G401 (cell line): ENCODE measurements around the gene TMEM18. TPM values are rescaled to one million over a fixed set of nuclear protein-coding genes. Genes with fewer than 3 reads are reported as not detected.
"Not testable (repeated sequence)": the region's sequence is repeated elsewhere in the genome, so short reads cannot be mapped to it uniquely, and the experiment has no call there.

ENCODE experiments used
- DNase-seq: peaks from one replicate; pipeline ENCODE4 v3.0.0-alpha.2; 2015; ENCODE audit warnings: low spot score
- in situ Hi-C: cut with HindIII; loops from 2 replicates; pipeline ENCODE4 v1.10.0; 2016; ENCODE audit warnings: low sequenced_read_pairs, mixed read lengths
- total RNA-seq: library from RNA; depleted of rRNA; stranded (reverse); fragments of >200 nt; shearing (Covaris generic); gene quantifications from 2 replicates; pipeline ENCODE4 v1.2.3, GENCODE V29; 2014

Gene TMEM18
- total RNA-seq, 1 experiment from 2014 or later = 18.1 TPM

DNA sequence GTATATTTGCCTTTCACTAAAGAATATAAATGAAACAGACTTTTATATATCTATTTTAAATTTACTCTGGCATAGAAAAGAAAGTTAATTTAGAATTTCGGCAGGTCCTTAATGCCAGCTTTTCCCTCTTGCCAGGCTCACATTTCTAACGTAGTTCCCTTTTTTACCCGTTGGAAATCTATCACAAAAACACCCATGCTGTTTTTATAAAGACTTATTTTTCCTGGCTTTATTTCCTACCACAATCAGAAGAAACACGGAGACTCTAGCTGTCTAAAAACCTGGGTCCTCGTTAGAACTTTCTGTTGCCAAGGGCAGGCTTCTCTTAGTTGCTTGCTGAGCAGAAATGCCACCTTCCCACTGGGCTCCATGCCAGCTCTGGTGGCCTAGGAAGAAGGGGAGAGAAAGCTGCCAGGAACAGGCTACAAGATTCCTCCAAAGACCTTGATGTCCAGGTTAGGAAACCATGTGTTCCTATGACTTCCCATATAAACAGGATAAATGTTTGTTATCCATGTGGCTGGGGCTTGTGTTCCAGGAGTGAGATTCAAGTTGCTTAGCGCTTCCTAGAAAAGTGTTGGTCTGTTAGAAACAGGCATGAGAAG is 17.8 kb upstream of the TMEM18 start:
- in situ Hi-C loops = no loop called here
- peak; percentile 31 for DNase-seq

DNA sequence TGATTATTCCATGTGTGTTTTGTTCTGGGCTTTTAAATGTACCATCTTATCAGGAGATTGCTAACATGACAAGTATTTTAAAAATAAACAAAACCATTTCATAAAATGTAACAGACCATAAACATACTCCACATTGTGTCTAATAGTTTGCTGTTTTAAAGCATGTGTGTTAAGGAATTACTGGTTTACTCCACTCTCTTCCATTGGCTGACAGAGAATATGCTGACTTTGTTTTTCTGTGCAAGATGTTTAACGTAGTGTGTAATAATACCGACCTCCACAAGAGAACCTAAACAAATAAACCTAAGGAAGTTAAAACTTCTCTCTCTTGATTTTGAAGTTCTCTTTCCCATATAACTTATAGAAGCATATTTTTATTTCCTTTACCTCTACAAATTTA is 17.0 kb upstream of the TMEM18 start:
- in situ Hi-C loops = no loop called here

DNA sequence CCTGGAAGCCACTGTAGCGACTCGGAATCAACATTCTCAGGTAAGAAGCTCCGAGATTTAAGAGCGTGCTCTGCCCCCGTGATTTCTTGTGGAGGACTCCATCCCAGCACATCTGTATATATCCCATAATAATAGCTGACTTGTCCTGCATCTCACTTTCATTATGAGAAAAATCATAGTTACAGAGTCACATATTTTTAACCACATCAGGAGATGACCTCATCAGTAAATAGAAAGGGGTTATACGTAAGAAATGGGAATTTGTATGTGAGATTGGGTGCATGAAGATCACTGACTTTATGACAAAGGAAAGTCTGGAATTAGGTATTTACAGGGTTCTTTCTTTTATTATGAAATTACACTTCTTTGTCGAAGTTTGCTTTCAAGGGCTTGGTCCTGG is 16.4 kb upstream of the TMEM18 start:
- DNase-seq = no peak
- in situ Hi-C loops = no loop called here

More for the DNA sequence above, 17.0 kb upstream of the TMEM18 start:
- DNase-seq = no peak

DNA sequence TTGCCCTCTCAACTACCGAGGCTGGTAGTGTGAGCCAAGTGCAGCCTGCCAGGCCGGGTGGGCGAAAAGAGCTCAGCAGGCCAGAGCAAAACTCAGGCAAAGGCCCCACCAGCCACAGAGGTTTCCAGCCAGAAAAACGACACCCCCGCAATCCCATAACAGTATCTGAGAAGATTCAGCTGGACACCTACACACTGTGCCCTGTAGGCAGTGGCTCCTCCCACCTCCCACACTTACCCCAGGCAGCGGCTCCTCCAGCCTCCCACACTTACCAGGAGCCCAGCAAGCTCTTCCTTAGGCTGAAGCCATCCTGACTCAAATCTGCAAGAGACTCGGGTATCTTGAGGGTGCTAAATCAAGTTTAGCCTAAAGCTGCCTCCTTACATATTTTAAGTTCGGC is 15.6 kb upstream of the TMEM18 start:
- in situ Hi-C loops = no loop called here
- no peak for DNase-seq

DNA sequence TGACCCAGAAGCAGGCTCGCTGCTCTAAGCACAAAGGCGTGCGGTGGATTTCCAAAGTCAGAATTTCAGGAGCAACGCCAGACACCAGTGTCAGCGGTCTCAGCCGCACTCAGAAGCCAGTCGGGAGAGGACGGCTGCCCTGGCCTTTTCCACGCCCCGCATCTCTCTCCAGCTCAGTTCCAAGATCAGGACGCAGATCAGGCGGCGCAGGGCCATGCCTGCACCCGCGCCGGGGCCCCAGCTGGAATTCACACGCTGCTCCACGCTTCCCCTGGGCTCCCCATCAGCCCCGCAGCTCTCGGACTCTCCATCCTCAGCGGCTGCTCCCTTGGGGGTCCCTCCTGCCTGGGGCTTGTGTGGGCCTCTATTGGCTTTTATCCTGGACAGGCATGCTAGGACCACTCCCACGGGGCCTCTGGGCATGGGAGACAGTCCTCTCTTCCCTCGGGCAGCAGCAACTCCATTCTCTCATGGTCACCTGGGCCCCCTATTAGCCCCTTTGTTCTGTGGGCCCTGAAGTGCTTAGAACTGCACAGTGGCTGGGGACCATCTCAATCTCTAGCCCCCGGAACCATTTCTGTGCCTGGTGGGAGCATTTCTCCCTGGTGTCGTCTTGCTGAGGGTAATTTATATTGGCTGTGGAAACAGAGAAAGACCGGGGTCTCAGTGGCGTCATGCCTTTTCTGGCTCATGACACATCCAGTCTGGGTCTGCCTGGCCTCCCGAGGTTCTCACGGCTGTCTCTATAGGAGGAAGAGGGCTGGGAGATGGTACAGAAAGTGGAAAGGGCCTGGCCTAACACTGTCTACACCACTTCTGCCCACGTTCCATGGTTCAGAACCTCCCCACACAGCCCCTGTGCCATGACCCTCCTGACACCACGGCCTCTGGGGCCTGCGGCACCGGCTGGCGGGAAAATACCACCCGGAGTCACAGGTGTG is 14.9 kb upstream of the TMEM18 start:
- no peak for DNase-seq
- in situ Hi-C loops = no loop called here

DNA sequence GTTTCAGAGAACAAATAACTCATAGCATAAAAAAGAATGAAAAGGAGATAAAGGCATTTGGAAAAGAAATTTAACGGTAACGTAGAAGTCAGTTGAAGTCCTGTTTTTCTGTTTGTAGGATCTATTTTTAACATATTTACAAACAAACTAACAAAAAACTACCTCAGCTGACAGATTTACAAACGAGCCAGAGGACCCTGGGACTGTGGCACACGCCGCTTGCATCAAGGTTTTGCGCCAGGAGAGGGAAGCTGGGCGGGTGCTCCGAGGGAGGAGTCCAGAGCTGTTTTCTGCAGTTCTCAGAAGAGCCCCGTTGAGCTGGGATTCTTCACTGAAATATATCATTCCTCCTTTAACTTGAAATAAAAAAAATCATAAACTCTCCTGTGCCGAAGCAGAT is 13.6 kb upstream of the TMEM18 start:
- no peak for DNase-seq
- in situ Hi-C loops = no loop called here

DNA sequence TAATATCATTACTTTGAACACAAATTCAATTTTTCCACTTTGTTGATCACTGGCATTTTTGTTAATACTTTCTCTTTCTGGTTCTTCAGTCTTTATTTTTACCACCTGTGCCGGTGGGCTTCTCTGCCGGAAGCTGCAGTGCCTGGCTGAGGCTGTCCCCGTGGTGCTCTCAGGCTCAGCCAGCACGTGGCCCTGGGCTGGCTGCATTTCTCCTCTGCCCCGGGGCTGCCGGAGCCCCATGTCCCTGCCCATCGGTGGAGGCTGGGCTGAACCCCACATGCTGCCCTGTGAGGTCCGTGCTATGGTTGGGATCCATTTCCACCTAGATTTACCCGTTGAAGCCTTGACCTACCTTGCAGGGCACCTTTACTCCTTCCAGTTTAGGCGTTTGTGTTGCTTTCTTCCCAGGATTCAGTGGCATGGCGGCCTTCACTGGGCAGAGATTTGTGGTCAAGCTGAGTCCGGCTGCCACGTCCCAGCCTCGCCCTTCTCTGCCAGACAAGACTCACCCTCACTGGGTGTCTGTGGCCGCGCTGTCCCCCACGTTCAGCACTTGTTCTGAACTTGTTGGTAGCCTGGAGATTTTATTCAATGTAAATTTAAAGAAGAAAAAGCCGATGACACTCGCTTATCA is 12.8 kb upstream of the TMEM18 start:
- no peak for DNase-seq
- in situ Hi-C loops = no loop called here

DNA sequence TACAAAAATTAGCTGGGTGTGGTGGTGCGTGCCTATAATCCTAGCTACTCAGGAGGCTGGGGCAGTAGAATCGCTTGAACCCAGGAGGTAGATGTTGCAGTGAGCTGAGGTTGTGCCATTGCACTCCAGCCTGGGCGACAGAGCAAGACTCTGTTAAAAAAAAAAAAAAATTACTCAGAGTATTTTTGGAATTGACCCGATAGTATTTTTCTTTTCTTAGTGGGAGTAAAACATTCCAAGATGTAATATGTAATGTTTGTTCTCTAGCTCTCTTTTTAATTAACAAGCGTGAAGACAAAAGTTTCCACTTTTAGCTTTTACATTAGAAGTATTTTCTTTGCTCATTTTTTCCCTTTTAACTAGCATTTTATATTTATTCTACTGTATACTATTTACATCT is 12.0 kb upstream of the TMEM18 start:
- no peak for DNase-seq
- in situ Hi-C loops = no loop called here

DNA sequence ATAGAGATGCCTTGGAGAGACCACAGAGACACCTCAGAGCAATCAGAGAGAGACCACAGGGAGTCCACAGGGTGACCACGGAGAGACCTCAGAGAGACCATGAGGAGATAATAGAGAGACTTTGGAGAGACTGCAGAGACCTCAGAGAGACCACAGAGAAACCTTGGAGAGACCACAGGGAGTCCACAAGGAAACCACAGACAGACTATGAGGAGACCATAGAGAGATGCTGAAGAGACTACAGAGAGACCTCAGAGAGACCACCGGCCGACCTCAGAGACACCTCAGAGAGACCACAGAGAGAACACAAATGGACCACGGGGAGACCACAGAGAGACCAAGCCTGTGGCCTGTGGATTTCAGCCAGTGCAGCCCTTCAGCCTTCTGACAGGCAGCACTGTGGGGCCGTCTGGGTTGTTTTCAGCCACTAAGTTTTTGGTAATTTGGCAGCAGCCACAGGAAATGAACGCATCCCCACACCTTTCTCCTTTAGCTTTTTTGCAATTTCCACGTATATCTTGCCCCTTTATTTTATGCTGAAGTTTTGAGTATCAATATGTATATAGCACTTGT is 11.4 kb upstream of the TMEM18 start:
- in situ Hi-C loops = no loop called here
- DNase-seq = no peak

DNA sequence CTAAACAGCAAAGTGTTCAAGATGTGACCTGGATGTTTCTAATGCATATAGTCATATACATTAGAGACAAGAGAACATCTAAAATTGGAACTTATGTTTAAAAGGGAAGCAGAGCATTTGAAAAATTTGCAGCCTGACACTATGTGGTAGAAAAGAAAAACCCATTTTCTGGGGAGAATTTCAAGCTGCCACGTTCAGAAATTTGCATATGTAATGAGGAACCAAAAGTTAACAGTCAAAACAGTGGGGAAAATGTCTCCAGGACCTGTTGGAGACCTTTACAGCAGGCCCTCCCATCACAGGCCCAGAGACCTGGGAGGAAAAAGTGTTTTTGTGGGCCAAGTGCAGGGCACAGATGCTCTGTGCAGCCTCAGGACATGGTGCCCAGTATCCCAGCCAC is 8.2 kb upstream of the TMEM18 start:
- DNase-seq = no peak
- in situ Hi-C loops = no loop called here

DNA sequence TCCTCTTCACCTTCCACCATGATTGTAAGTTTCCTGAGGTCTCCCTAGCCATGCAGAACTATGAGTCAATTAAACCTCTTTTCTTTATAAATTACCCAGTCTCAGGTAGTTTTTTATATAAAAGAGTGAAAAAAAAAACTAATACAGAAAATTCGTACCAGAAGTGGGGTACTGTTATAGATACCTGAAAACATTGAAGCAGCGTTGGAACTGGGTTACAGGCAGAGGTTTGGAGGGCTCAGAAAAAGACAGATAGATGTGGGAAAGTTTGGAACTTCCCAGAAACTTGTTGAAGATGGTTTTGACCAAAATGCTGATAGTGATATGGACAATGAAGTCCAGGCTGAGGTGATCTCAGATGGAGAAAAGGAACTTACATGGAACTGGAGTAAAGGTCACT is 7.7 kb upstream of the TMEM18 start:
- in situ Hi-C loops, DNase-seq: not testable (repeated sequence)

DNA sequence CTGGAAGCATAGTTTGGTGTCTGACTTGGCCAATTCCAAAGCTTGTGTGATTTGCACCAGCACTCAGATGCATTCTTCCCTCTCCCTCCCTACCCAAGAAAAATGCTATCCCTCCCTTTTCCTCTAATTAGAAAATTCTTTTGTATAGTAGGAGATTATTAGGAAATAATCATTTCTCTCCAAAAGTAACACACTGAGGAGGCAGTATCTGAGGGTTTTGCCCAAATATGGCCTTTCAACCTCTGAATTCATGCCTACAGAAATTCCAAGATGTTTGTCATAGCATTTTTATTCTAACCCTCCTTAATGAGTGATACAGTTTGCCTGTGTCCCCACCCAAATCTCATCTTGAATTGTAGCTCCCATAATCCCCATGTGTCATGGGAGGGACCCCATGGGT is 5.0 kb upstream of the TMEM18 start:
- in situ Hi-C loops = no loop called here
- no peak for DNase-seq

DNA sequence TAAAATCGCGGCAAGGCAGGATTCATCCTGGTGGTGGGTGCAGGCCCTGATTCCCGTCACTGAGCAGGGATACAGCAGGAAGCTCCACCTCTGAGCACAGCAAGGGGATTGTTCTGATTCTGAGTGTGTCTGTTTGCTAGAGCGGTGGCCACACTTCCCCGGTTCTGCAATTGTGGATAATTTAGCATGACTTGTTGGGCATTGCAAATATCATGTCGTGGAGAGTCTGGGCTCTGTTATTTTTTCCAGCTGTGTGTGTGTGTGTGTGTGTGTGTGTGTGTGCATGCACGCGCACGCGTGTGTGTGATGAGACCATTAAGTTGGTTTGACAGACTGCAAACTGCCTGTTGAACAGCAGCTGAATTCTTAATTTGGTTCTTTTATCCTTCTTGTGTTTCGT is 4.1 kb upstream of the TMEM18 start:
- in situ Hi-C loops = no loop called here

DNA sequence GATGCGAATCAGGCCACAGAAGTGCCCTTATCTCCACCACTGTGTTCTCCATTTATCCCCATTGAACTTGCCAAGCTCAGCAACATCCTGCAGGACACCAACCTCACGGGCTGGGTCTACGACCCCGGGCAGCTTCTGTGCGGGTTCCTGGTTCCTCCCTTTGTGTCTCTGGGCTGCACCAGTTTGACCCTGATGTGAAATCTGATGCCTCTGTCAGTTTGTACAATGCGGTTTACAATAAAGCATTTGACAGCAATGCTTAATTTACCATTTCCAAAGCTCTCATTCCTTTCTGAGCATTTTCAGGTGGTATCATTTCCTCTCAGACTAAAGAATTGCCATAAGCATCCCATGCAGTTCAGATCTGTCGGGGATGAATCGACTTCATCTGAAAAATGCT is 3.3 kb upstream of the TMEM18 start:
- no peak for DNase-seq
- in situ Hi-C loops = no loop called here

More for the DNA sequence above, 4.1 kb upstream of the TMEM18 start:
- DNase-seq = no peak

DNA sequence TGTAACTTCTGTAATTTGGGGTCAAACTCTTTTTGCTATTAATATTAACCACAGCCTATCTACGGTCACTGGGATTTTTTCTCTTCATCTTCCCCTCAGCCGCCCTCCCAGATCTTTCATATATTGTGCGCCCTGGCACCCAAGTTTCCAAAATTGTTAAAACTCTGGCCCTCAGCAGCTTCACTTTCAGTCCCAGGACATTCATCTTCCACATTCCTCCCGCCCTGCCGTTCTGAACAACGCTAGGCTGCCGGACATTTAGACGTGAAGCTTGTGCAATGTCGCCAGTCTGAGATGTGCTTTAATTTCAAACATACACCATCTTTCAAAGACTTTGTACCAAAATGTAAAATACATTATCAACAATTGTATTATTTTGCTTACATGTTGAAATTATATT is 1.8 kb upstream of the TMEM18 start:
- in situ Hi-C loops = no loop called here

DNA sequence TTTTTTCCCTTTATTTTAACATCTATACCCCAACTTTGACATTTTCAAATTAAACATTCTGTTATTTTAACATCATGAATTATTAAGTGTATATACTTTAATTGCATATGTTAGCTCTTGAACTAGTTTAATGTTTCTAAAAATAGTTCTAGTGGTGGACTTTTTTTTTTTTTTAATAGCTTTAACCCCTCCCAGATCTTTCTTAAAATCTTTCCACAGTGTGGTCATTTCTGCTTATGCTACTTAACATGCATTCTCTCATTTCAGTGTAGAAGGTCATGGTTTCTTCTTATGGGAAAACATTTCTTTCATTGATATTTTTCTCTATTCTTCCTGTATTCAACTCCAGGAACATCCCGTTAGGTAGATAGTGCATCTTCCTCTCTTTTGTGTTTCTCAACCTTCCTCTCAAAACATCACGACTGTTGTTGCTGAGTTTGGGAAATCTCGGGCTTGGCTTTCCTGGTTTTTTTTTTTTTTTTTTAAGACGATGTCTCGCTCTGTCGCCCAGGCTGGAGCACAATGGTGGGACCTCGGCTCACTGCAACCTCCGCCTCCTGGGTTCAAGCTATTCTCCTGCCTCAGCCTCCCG is 849 bp upstream of the TMEM18 start:
- in situ Hi-C loops = no loop called here
- DNase-seq = peak; percentile 8

More for the DNA sequence above, 1.8 kb upstream of the TMEM18 start:
- DNase-seq = no peak

DNA sequence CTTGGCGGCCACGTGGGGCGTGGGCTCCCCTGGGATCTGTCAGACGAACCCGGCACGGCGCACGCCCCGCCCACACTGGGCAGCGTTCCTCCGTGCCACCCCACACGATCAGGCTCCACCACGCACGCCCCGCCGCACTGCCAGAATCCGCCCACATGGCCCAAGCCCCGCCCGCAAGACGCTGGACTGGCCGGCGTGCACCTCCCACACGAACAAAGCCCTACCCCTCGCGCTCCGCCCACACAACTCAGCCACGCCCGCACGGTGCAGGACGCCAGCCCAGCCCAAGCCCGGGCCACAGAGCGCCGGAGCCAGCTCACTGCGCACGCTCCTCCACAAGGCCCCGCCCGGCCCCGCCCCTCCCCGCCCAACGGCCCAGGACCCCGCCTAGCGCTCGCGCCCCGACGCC is 555 bp downstream of the TMEM18 start:
- in situ Hi-C loops = no loop called here

DNA sequence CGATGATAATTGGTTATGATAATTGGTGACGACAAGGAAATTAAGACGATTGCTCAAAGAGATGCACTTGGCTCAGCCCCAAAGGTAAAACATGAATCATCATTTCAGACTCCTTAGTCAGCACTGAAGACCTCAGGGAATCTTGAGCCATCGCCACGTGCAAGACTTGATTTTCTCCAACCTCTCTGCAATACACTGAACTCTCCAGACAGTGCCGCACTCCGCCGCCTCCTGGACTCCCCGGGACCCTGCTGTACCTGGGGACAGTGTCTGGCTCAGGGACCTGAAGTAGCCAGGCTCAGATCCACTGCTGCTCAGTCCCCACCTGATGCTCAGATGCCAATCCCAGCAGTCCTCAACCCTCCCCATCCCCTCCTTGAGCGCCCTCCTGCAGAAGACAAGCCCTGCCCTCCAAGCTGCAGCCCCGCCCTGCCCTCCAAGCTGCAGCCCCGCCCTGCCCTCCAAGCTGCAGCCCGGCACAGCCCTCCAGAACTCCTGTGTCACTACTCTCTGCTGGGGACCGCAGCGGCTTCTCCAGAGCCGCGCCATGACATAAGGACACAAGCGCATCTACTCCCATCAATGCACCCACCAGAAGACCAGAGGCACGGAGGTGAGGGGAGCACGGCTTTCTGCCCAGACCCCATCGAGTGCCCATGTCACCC is 1.1 kb downstream of the TMEM18 start:
- peak; percentile 71 for DNase-seq
- in situ Hi-C loops = no loop called here

More for the DNA sequence above, 555 bp downstream of the TMEM18 start:
- peak; percentile 99 for DNase-seq

DNA sequence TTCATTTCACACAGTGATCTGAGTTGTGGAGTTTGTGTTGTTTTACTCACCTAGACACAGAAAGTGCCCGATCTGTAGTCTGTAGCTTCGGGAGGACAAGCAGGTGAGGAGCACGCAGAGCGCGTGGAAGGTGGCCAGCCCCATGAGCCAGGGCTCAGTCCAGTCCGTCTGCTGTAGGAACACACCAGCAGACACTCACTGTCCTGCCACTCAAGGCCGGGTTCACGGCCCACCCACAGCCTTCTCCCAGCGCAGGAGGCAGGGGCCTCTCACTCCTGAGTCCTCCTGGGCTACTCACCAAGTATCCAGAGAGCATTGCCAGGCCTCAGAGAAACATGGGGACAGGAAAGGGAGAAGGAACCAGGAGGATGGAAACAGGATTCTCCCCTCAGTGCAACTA is 1.7 kb downstream of the TMEM18 start:
- DNase-seq = peak; percentile 47
- in situ Hi-C loops = no loop called here
